ENCODE data around the gene AUH.

GRCh38 chr9:91180240-91180929 is 181.3 kb downstream of the AUH start:
- TF ChIP-seq CTCF (conservative IDR thresholded peaks at IDR 0.05; ENCODE audit: low read length) (no peak), EZH2phosphoT487 (IDR thresholded peaks at IDR 0.05; ENCODE audit: borderline replicate concordance, low read depth, low read length) (no peak)
